ENCODE results near the gene RTF1. TPM values are rescaled to one million over a fixed set of nuclear protein-coding genes. Genes with fewer than 3 reads are reported as not detected.
"Not testable (repeated sequence)": the region's sequence is repeated elsewhere in the genome, so short reads cannot be mapped to it uniquely, and the experiment has no call there.

The RTF1 gene
- total RNA-seq, 1 donor from 2014 or later, result 23.5 TPM

GRCh38 chr15:41437448-41437847, 20.6 kb downstream of the RTF1 start:
- H3K4me3 ChIP-seq (ENCODE audit: low read depth, low read length), result no peak overlapping the region
- TF ChIP-seq CTCF (conservative IDR thresholded peaks at IDR 0.05; ENCODE audit: low read depth, low read length), result no peak
- no peak for DNase-seq (ENCODE audit: low read depth)

- TF ChIP-seq CTCF (conservative IDR thresholded peaks at IDR 0.05; ENCODE audit: low read depth, low read length), result no peak
- no peak for DNase-seq (ENCODE audit: low read depth)
- H3K4me3 ChIP-seq (ENCODE audit: low read depth, low read length), result no peak overlapping the region
Measured at GRCh38 chr15:41438206-41438605, 21.3 kb downstream of the RTF1 start.

- H3K4me3 ChIP-seq (ENCODE audit: low read depth, low read length); DNase-seq (ENCODE audit: low read depth): not testable (repeated sequence)
Measured at GRCh38 chr15:41438745-41439144, 21.9 kb downstream of the RTF1 start.

DNA sequence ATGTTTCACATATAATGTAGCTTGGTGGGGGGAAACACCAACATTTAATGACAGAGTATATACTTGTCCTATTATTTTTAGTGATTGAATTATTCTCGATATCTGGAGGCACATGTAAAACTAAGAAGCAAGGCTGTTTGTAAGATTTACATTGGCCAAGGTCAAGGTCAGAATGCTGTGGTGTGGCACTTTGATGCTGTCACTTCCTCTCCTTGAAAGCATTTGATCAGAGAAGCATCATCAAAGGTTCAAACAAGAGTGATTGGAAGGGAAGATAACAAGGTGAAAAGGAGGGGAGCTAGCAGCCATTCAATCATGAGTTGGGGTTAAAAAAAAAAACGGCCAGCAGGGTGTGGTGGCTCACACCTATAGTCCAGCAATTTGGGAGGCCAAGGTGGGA, 26.4 kb downstream of the RTF1 start:
- no peak for DNase-seq (ENCODE audit: low read depth)
- no peak for TF ChIP-seq CTCF (conservative IDR thresholded peaks at IDR 0.05; ENCODE audit: low read depth, low read length)
- H3K4me3 ChIP-seq (ENCODE audit: low read depth, low read length), result no peak overlapping the region

DNA sequence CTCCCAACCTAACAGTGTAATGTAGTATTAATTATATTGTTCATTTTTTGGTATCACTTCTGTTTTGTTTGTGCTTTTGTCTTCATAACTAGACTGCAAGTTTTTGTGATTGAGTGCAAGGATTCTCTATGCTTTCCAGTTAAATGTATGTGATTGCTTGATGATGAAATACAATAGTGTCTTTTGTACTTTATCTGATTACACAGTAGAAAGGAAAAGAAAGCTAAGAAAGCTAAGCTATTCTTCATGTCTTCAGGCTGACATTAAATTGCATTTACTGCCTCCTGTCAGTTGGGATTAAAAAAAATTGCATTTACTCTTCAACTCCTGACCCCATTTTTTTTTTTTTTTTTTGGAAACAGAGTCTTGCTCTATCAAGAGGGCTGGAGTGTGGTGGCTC, 28.5 kb downstream of the RTF1 start:
- no peak for DNase-seq (ENCODE audit: low read depth)
- H3K4me3 ChIP-seq (ENCODE audit: low read depth, low read length), result no peak overlapping the region
- TF ChIP-seq CTCF (conservative IDR thresholded peaks at IDR 0.05; ENCODE audit: low read depth, low read length), result no peak

- no peak overlapping the region for H3K4me3 ChIP-seq (ENCODE audit: low read depth, low read length)
- no peak for TF ChIP-seq CTCF (conservative IDR thresholded peaks at IDR 0.05; ENCODE audit: low read depth, low read length)
Measured at GRCh38 chr15:41462084-41462795, 45.3 kb downstream of the RTF1 start.

DNA sequence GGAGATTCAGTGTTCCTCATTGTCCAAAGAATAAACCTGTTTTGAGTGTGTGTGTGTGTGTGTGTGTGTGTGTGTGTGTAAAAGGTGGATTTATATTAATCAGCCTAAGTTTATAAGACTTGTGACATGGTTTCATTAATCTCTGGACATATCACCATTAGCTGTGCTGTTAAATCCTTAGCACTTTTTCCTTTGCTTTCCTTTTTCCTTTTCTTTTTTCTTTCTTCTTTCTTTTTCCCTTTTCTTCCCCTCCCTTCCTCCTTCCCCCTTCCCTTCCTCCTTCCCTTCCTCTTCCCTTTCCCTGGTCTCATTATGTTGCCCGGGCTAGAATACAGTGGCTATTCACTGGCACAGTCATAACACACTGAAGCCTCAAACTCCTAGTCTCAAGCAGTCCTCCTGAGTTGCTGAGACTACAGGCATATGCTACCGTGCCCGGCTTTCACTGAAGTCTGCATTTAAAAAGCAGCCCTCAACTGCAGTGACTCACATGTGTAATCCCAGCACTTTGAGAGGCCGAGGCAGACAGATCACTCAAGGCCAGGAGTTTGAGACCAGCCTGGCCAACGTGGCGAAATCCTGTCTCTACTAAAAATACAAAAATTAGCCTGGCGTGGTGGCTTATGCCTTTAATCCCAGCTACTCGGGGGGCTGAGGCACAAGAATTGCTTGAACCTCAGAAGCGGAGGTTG, 48.1 kb downstream of the RTF1 start:
- H3K4me3 ChIP-seq (ENCODE audit: low read depth, low read length), result no peak overlapping the region
- no peak for TF ChIP-seq CTCF (conservative IDR thresholded peaks at IDR 0.05; ENCODE audit: low read depth, low read length)
- DNase-seq (ENCODE audit: low read depth), result no peak

More at GRCh38 chr15:41462084-41462795, 45.3 kb downstream of the RTF1 start:
- DNase-seq (ENCODE audit: low read depth), result no peak

Data from epithelial cell of proximal tubule (primary cell).